K562 (cell line): ENCODE measurements around the gene TSC22D3. TPM values are rescaled to one million over a fixed set of nuclear protein-coding genes. Genes with fewer than 3 reads are reported as not detected.

ENCODE experiments used
- CXXC5 ChIP-seq: fragments of 250-450 bp; sonication (Bioruptor Pico); IDR thresholded peaks from 2 replicates; pipeline ENCODE4 v1.8.0; 2022; ENCODE audit warnings: inconsistent platforms, mild to moderate bottlenecking, moderate library complexity
- ERF ChIP-seq: fragments of 450-650 bp; formaldehyde crosslinking; IDR thresholded peaks from 2 replicates; pipeline ENCODE4 v1.4.0; 2020; ENCODE audit warnings: mild to moderate bottlenecking, mixed read lengths
- FOXA1 ChIP-seq: fragments of 450-650 bp; IDR thresholded peaks from 2 replicates; pipeline ENCODE4 v1.6.1; 2016; ENCODE audit warnings: mild to moderate bottlenecking, borderline replicate concordance
- FOXM1 ChIP-seq, 2 experiments: fragments of 450-650 bp in 1 of 2; sonication (generic) in 1 of 2; formaldehyde crosslinking in 1 of 2; IDR thresholded peaks; 2 replicates each; pipeline versions ENCODE4 v1.6.1 to v1.9.0; 2017 to 2022; ENCODE audit warnings: low read depth in 2 of 2, mild to moderate bottlenecking in 2 of 2, missing genetic modification reagents in 1 of 2, moderate library complexity in 1 of 2
- GTF2F1 ChIP-seq: IDR thresholded peaks from 2 replicates; pipeline ENCODE4 v1.6.1; 2011; ENCODE audit warnings: low read depth, low read length, improper control_type of control experiment
- HEY1 ChIP-seq: fragments of 250-450 bp; sonication (Bioruptor Pico); IDR thresholded peaks from 2 replicates; pipeline ENCODE4 v1.5.0; 2020; ENCODE audit warnings: mild to moderate bottlenecking, moderate library complexity, borderline replicate concordance
- JUN ChIP-seq, 2 experiments: sonication (generic) in 1 of 2; formaldehyde crosslinking in 1 of 2; IDR thresholded peaks; 2 replicates each; pipeline versions ENCODE4 v1.6.1 to v1.8.0; 2012 to 2022; ENCODE audit warnings: borderline replicate concordance in 2 of 2, mild to moderate bottlenecking in 2 of 2, improper control_type of control experiment in 1 of 2, low read depth in 1 of 2, low read length in 1 of 2, missing genetic modification reagents in 1 of 2
- KDM5B ChIP-seq: fragments of 200-600 bp; sonication (generic); IDR thresholded peaks from 2 replicates; pipeline ENCODE4 v1.6.1; 2012; ENCODE audit warnings: low read depth, mild to moderate bottlenecking, moderate library complexity, low read length, control low read depth, inconsistent platforms; ENCODE audit not compliant: insufficient replicate concordance
- KLF13 ChIP-seq: fragments of 450-650 bp; IDR thresholded peaks from 2 replicates; pipeline ENCODE4 v1.6.1; 2016; ENCODE audit warnings: missing genetic modification characterization, low read depth, mild to moderate bottlenecking, missing compliant biosample characterization, moderate library complexity, borderline replicate concordance
- MAX ChIP-seq: sonication (generic); formaldehyde crosslinking; IDR thresholded peaks from 2 replicates; pipeline ENCODE4 v1.9.0; 2022; ENCODE audit warnings: mild to moderate bottlenecking, missing genetic modification reagents
- NEUROD1 ChIP-seq: fragments of 150-350 bp; IDR thresholded peaks from 2 replicates; pipeline ENCODE4 v1.6.1; 2014; ENCODE audit warnings: borderline replicate concordance, low read length, low read depth; ENCODE audit not compliant: partially characterized antibody
- NRF1 ChIP-seq, 2 experiments: fragments of 450-650 bp; IDR thresholded peaks in 1 of 2; conservative IDR thresholded peaks in 1 of 2; 2 replicates each; pipeline ENCODE4 v1.6.1; 2014; ENCODE audit warnings: mild to moderate bottlenecking in 2 of 2
- PHF8 ChIP-seq: fragments of 200-600 bp; sonication (generic); IDR thresholded peaks from 2 replicates; pipeline ENCODE4 v1.6.1; 2012; ENCODE audit warnings: mixed run types, mild to moderate bottlenecking, inconsistent platforms, low read length, moderate library complexity, borderline replicate concordance
- PRDM10 ChIP-seq: fragments of 450-650 bp; IDR thresholded peaks from 2 replicates; pipeline ENCODE4 v1.6.1; 2018; ENCODE audit not compliant: partially characterized antibody
- PRMT5 ChIP-seq: sonication (generic); formaldehyde crosslinking; IDR thresholded peaks from 2 replicates; pipeline ENCODE4 v1.5.0; 2020; ENCODE audit warnings: missing genetic modification reagents
- RHOXF2B ChIP-seq: fragments of 250-450 bp; sonication (Bioruptor Pico); conservative IDR thresholded peaks from 2 replicates; pipeline ENCODE4 v1.5.1; 2021
- SMARCC2 ChIP-seq: fragments of 450-650 bp; IDR thresholded peaks from 2 replicates; pipeline ENCODE4 v1.6.1; 2017; ENCODE audit warnings: antibody characterized with exemption, moderate library complexity, mild to moderate bottlenecking, low read depth
- polyA plus RNA-seq, 8 experiments: library from polyadenylated mRNA; depleted of rRNA in 4 of 8; stranded (reverse) in 5 of 8; unstranded in 3 of 8; fragments of >200 nt; fragmentation: Nextera tagmentation in 2 of 8; fragmentation: Illumina TruSeq in 1 of 8; extraction: Ambion mirVana in 2 of 8; extraction: Trizol in 1 of 8; gene quantifications; 2 replicates each; pipeline versions ENCODE4 v1.2.1 to v1.2.3, GENCODE V29; 2011 to 2014; ENCODE audit warnings: inconsistent platforms in 1 of 8, missing spikeins in 1 of 8
- total RNA-seq, 7 experiments: library from RNA; depleted of rRNA in 6 of 7; stranded (reverse); fragments of >200 nt in 6 of 7; fragmentation: Illumina TruSeq in 2 of 7; extraction: Trizol in 2 of 7; gene quantifications; 2 replicates each; pipeline versions ENCODE4 v1.2.1 to v1.2.3, GENCODE V29; 2011 to 2021; ENCODE audit warnings: low replicate concordance in 1 of 7

TSC22D3 gene
- total and polyA plus RNA-seq, 9 of the 15 experiments (the other 6 are each of a cell fraction or from before 2014, with no cell fraction given) = 0.48 to 3.0 (median 0.87) TPM

- peak; percentile 57; the same call in 1 of the 2 replicates for TF ChIP-seq PHF8
- TF ChIP-seq RHOXF2B (CRISPR knock-in tag) = no peak
- TF ChIP-seq NRF1 (conservative IDR thresholded peaks at IDR 0.05 in 1 of 2, IDR thresholded peaks at IDR 0.05 in 1 of 2) = peak; percentile 54; a peak in 3 of 4 replicates
- peak; percentile 50; the same call in 1 of the 2 replicates for TF ChIP-seq JUN (IDR thresholded peaks at IDR 0.05; ENCODE audit: borderline replicate concordance, low read depth, low read length)
- no peak for TF ChIP-seq JUN (CRISPR knock-in tag; IDR thresholded peaks at IDR 0.05; ENCODE audit: borderline replicate concordance)
- TF ChIP-seq FOXM1 (IDR thresholded peaks at IDR 0.05; ENCODE audit: low read depth) = no peak; the same call in 1 of the 2 replicates
- TF ChIP-seq FOXM1 (CRISPR knock-in tag; IDR thresholded peaks at IDR 0.05; ENCODE audit: low read depth) = 0 out of 2 replicates have a peak, but pooled peaks have one; percentile 57
- no peak for TF ChIP-seq SMARCC2
- TF ChIP-seq PRDM10 = peak; percentile 18
- TF ChIP-seq NEUROD1 = peak; percentile 41
- TF ChIP-seq KDM5B = peak; percentile 76
- no peak for TF ChIP-seq GTF2F1
- TF ChIP-seq PRMT5 (CRISPR knock-in tag) = peak; percentile 53; the same call in 1 of the 2 replicates
- no peak for TF ChIP-seq ERF (CRISPR knock-in tag)
- TF ChIP-seq MAX (CRISPR knock-in tag) = peak; percentile 99
- TF ChIP-seq KLF13 (tag) = peak; percentile 81; the same call in 1 of the 2 replicates
- TF ChIP-seq FOXA1 = no peak
- no peak for TF ChIP-seq HEY1 (CRISPR knock-in tag)
- peak; percentile 62 for TF ChIP-seq CXXC5
Measured at GRCh38 chrX:107676559-107677378, 98.8 kb downstream of the TSC22D3 start (continued).
